HG02610 (cell line): ENCODE results near the gene PLCG1.

Experiments
- ATAC-seq: cut with Tn5 transposase; IDR thresholded peaks from one replicate; pipeline ENCODE4 v1.9.1; 2021; ENCODE audit warnings: mild to moderate bottlenecking, moderate library complexity; ENCODE audit not compliant: unreplicated experiment

PLCG1 gene

DNA sequence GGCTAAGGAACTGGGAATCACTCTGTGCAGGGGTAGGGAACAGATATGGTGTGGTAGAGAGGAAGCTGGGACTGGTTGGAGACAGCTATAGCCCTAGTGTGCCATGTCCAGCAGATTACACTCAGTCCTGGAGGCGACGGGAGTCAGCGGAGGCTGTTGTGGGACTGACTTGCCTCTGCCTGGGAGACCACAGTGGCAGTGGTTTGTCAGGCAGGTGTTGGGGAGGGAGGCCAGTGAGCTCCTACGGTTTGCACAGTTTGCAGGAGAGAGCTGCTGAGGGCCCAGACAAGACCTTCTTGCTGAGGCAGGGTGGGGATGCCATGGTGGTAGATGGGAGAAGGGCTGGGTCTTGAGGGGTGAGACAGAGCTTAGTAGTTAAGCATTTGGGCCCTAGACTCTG, 4.9 kb downstream of the PLCG1 start:
- ATAC-seq: no peak

DNA sequence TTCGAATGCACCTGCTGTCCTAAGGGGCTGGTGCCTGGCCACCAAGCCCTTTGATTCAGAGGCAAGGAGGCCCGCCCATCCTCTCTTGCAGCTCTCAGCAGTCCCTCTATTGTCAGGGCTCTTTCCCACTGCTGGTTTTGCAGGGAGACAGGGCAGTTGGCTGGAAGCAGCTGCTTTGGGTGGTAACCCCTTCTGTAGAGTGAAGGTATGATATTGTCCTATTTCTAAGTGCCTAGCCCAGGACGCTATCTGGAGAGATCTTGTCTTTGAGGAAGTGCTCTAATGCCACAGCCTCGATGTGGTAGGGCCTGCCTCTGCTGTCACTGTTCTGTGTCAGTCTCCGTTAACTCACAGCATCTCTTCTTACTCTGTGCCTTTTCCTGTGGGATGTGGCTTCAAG, 5.6 kb downstream of the PLCG1 start:
- peak; percentile 35 for ATAC-seq

DNA sequence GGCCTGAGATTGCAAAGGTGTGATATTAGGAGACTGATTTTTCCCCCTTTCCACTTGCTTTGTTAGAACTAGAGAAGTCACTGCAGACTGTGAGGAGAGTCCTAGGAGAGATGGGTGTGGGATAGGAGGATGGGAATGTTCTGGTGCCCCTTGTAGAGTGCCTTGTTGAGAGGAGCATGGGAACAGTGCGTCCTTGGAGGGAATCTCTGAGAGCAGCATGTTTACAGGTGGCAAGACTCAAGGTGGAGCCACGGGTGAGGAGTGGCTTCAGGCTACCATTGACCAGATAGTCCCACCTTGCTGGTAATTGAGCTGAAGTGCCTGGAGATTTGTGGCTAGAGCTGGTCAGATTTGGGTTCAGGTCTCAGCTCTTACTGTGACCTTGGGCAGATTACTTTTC, 6.0 kb downstream of the PLCG1 start:
- no peak for ATAC-seq

- ATAC-seq: no peak
These were observed 8.0 kb downstream of the PLCG1 start for GRCh38 chr20:41145317-41145716.

GRCh38 chr20:41145821-41146620, 8.7 kb downstream of the PLCG1 start:
- no peak for ATAC-seq

- ATAC-seq: no peak
These were observed 10.4 kb downstream of the PLCG1 start for GRCh38 chr20:41147767-41148191.

- ATAC-seq: no peak
These were observed 11.6 kb downstream of the PLCG1 start for GRCh38 chr20:41148942-41149341.

DNA sequence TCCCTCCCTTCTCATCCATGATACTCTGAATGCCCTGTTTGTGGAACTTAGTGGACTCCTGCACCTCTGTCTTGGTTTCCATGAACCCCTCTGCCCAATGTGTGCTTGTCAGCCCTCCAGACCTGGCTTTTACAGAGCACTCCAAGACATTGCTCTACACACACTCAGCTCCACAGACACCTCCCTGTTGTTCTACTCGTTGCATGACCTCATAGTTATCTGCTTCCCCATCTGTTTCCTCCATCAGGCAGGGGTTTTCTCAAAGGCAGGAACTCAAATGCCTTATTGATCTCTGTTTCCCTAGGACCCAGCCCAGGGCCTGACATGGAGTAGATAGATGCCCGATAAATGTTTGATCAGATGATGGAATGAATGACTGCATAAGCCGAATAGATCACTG, 13.3 kb downstream of the PLCG1 start:
- ATAC-seq: no peak

DNA sequence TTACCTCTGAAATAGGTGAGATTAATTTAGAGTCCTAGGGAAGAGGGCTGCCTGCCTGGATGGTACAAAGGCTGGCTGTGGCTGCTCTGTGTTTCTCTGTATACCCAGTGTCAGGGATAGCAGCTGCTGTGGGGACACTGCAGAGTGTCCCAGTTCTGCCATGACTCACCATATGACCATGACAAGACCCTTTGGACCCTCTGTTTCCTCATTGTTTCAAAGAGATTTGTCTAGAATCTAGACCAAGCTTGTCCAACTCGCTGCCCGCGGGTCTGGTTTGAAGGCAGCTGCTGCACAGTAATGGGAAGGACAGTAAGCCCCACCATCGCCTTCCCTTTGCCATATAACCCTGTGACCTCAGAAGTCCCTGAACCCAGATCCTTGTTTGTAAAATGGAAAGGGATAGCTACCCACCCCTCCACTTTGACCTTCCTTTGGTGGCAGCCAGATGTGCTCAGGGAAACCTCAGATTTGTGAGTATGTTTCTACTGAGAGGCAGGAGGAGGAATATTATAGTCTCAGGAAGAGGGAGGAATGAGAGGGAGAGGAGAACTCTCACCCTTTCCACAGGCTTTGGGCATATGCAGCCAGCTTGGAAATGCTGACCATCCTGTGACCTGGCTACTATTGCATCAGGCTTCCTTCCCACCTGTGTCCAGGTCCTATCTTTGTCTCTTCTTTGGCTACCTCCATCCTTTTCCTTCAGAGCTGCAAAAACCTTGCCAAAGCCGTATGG, 14.0 kb downstream of the PLCG1 start:
- ATAC-seq: no peak

GRCh38 chr20:41152108-41152757, 14.9 kb downstream of the PLCG1 start:
- no peak for ATAC-seq

GRCh38 chr20:41154436-41155176, 17.3 kb downstream of the PLCG1 start:
- no peak for ATAC-seq

- no peak for ATAC-seq
These were observed 17.9 kb downstream of the PLCG1 start for GRCh38 chr20:41155261-41155660.

GRCh38 chr20:41158082-41158625, 20.8 kb downstream of the PLCG1 start:
- ATAC-seq: no peak

DNA sequence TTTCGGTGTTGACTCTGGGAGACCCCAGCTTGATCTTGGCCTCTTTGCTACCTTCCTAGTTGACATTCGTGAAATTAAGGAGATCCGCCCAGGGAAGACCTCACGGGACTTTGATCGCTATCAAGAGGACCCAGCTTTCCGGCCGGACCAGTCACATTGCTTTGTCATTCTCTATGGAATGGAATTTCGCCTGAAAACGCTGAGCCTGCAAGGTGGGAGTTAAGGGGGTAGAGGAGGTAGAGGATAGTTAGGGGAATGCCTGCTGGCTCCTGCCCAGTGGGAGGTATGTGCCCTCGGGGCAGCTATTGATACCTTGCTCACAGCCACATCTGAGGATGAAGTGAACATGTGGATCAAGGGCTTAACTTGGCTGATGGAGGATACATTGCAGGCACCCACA, 22.2 kb downstream of the PLCG1 start:
- ATAC-seq: no peak

DNA sequence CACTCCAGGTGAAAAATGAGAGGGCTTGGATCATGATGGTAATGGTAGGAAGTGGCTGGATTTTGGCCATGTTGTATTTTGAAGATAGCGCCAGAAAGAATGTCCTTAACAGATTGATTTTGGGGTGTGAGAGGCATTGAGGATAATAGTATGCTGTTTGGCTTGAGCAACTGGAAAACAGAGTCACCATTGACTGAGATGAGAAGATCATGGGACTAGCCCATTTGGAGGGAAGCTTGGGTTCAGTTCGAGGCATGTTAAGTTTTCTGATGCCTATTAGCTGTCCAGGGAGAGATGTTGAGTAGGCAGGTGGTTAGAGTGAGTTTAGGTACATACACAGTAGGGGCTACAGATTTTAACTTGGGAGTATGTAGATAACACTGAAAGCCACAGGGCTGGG, 23.3 kb downstream of the PLCG1 start:
- no peak for ATAC-seq

DNA sequence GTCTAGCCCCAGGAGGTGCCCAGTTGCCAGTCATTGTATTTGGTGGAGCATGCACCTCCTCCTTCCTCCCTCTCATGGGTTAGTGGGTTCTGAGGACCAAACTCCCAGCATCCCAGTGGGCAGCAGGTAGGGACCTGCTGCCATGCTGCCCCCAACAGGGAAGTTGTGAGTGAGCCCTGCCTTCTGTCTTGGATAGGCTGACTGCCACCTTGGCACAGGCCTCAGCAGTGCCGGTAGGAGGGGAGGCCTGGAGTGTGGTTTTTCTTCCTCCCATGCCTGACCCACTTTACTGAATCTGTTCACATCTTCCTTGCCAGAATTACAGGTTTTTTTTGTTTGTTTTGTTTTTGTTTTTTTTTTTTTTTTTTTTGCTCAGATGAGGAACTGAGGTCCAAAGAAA, 24.5 kb downstream of the PLCG1 start:
- no peak for ATAC-seq

GRCh38 chr20:41162396-41162795, 25.1 kb downstream of the PLCG1 start:
- ATAC-seq: no peak

DNA sequence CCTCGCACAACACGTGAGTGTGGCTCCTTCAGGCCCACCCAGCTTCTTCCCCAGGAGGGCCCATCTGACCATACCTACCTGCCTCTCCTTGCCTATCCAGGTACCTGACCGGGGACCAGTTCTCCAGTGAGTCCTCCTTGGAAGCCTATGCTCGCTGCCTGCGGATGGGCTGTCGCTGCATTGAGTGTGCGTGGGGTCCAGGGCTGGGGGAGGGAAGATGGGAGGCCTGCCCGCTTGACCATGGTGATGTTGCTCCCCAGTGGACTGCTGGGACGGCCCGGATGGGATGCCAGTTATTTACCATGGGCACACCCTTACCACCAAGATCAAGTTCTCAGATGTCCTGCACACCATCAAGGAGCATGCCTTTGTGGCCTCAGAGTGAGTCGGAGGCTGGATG, 26.5 kb downstream of the PLCG1 start:
- ATAC-seq: no peak

- no peak for ATAC-seq
These were observed 27.9 kb downstream of the PLCG1 start for GRCh38 chr20:41165001-41165882.
